22Rv1 (cell line): ENCODE data around the gene PGP.

ENCODE experiments used
- ZFX ChIP-seq: fragments of 450-650 bp; IDR thresholded peaks from 2 replicates; pipeline ENCODE4 v1.6.1; 2017; ENCODE audit warnings: antibody characterized with exemption, borderline replicate concordance
- TF ChIP-seq, protein P1 (sequence below): fragments of 450-650 bp; IDR thresholded peaks from 2 replicates; pipeline ENCODE4 v1.5.1; 2017; ENCODE audit warnings: mild to moderate bottlenecking

DNA sequence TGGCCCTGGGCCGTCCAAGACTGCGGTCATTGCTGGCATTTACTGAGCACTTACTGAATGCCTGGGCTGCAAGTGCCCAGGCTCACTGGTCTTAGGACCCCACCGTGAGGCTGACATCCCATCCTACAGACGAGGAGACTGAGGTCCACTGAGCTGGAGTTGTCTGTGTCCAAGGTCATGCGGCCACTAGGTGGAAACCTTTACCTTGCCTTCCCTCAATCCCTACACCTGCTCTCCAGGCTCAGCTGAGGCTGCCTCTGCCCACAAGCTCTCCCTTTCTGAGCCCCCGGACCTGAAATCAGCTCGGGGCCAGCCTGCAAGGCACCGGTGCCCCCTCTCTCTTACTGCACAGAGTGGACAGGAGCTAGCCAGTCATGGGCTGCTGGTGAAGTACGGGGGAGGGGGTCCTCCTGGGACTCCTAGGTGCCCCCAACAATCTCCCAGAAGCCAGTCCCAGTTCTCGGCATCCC lies 19.8 kb downstream of the PGP start:
- TF ChIP-seq, protein P1, sequence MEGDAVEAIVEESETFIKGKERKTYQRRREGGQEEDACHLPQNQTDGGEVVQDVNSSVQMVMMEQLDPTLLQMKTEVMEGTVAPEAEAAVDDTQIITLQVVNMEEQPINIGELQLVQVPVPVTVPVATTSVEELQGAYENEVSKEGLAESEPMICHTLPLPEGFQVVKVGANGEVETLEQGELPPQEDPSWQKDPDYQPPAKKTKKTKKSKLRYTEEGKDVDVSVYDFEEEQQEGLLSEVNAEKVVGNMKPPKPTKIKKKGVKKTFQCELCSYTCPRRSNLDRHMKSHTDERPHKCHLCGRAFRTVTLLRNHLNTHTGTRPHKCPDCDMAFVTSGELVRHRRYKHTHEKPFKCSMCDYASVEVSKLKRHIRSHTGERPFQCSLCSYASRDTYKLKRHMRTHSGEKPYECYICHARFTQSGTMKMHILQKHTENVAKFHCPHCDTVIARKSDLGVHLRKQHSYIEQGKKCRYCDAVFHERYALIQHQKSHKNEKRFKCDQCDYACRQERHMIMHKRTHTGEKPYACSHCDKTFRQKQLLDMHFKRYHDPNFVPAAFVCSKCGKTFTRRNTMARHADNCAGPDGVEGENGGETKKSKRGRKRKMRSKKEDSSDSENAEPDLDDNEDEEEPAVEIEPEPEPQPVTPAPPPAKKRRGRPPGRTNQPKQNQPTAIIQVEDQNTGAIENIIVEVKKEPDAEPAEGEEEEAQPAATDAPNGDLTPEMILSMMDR, result peak; percentile 70
- TF ChIP-seq ZFX, result no peak
